Measurements from ENCODE around the gene MYO3A. TPM values are rescaled to one million over a fixed set of nuclear protein-coding genes. Genes with fewer than 3 reads are reported as not detected.

MYO3A gene
- polyA plus RNA-seq, 2 donors, result 0.95 to 1.2 TPM

DNA sequence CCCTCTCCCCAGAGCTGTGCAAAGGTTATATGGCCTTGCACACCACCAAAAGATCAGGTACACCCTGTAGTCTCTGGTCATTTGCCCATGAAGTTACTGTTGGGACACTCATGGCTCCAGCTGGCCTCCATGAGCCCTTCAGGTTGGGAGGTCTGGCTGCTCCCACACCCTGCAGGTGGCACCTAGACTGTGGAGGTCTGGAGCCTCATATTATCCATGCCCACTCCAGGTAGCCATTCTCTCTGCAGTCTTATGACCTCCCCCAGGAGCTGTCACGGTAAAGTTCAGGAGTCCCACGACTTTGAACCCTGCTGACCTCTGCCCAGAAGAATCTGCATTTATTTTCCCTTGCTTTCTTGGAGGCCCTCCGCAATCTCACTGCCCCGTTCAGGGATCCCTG is 243.3 kb downstream of the MYO3A start:
- Histone ChIP-seq H3K4me3 (ENCODE audit: low read depth in 1 of 2, low read length in 2 of 2) (no peak overlapping the region), H3K9me3 (ENCODE audit: control insufficient read depth in 2 of 2, insufficient read depth in 1 of 2, low read depth in 1 of 2, low read length in 1 of 2) (no peaks in the 10 kb centered on the region), H3K4me1 (ENCODE audit: control insufficient read depth in 2 of 2, insufficient read depth in 2 of 2, low read length in 1 of 2) (no peaks in the 10 kb centered on the region), H3K27ac (ENCODE audit: low read depth in 2 of 2, low read length in 1 of 2) (no peak overlapping the region), H3K27me3 (ENCODE audit: control insufficient read depth in 1 of 2, insufficient read depth in 2 of 2, low read length in 2 of 2) (peaks cover 0 to 3% of the 10 kb centered on the region in 2 donors), H3K36me3 (ENCODE audit: control insufficient read depth in 2 of 2, insufficient read depth in 2 of 2, low read length in 1 of 2) (no peaks in the 10 kb centered on the region)
- WGBS, 2 donors, result 75 to 82% methylated on average over 4 of the region's 4 CpGs

DNA sequence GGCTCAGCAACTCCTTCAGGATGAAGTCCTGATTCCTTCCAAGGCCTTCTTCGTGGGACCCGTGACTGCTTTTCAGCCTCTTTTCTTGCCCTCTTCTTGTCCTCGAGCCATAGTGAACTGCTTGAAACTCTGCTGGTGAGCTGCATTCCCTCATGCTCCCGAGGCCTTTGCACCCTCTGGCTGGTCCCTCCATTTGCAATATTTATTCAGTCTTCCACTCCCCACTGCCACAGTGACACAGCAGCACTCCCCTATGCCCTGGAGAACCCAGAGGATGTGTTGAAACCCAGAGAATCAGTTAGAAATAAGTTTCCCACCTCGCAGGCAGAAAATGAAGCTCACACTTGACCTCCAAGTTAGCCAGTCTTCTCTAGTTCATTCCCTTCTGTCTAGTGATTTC is 260.2 kb downstream of the MYO3A start:
- H3K4me3 ChIP-seq (ENCODE audit: low read depth in 1 of 2, low read length in 2 of 2), result no peak overlapping the region
- no peak overlapping the region for H3K27ac ChIP-seq (ENCODE audit: low read depth in 2 of 2, low read length in 1 of 2)
- H3K27me3 ChIP-seq (ENCODE audit: control insufficient read depth in 1 of 2, insufficient read depth in 2 of 2, low read length in 2 of 2), result no peaks in the 10 kb centered on the region
- H3K36me3 ChIP-seq (ENCODE audit: control insufficient read depth in 2 of 2, insufficient read depth in 2 of 2, low read length in 1 of 2), result no peaks in the 10 kb centered on the region
- H3K9me3 ChIP-seq (ENCODE audit: control insufficient read depth in 2 of 2, insufficient read depth in 1 of 2, low read depth in 1 of 2, low read length in 1 of 2), result no peaks in the 10 kb centered on the region
- WGBS, 2 donors, result 60 to 80% methylated on average over 5 of the region's 5 CpGs
- no peaks in the 10 kb centered on the region for H3K4me1 ChIP-seq (ENCODE audit: control insufficient read depth in 2 of 2, insufficient read depth in 2 of 2, low read length in 1 of 2)

DNA sequence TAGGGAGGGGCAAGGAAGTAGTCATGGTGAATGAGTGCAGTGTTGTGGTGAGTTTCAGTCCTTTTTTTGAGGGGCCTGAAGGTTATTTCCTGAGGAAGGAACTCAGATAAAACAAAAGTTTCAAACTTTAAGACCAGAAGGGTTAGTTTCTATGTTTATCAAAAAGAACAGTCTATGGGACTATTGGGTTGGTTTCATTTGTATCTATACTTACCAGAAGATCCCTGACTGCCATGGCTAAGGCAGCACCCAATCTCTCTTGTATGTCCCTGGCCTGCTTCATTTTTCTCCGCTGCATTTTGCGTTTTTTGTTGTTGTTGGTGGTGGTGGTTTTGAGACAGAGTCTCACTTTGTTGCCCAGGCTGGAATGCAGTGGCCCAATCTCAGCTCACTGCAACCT is 263.2 kb downstream of the MYO3A start:
- WGBS, 2 donors, result 86 to 89% methylated on average over 2 of the region's 2 CpGs
- Histone ChIP-seq H3K27me3 (ENCODE audit: control insufficient read depth in 1 of 2, insufficient read depth in 2 of 2, low read length in 2 of 2) (no peaks in the 10 kb centered on the region), H3K9me3 (ENCODE audit: control insufficient read depth in 2 of 2, insufficient read depth in 1 of 2, low read depth in 1 of 2, low read length in 1 of 2) (no peaks in the 10 kb centered on the region), H3K27ac (ENCODE audit: low read depth in 2 of 2, low read length in 1 of 2) (peak overlapping the region in 1 of 2 donors; percentile 18), H3K36me3 (ENCODE audit: control insufficient read depth in 2 of 2, insufficient read depth in 2 of 2, low read length in 1 of 2) (no peaks in the 10 kb centered on the region), H3K4me1 (ENCODE audit: control insufficient read depth in 2 of 2, insufficient read depth in 2 of 2, low read length in 1 of 2) (no peaks in the 10 kb centered on the region), H3K4me3 (ENCODE audit: low read depth in 1 of 2, low read length in 2 of 2) (no peak overlapping the region)

DNA sequence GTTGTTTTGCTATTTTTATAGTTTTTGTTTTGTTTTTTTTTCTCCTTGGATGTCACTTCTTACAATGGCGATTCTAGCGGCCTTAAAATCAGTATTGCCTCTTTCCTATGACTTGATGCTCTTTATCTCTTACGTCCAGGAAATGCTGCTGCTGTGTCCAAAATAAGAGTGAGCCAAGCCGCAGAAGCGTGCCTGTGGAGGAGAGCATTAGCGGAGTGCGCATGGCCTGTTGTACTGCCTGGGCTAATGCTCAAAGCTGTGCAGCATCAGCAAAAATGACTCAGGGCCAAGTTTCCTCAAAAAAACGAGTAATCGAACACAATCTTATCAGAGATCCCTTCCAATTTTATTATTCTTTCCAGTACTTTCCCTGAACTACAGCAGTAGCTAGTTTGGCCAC is 264.1 kb downstream of the MYO3A start:
- 86 to 89% methylated on average over 9 of the region's 9 CpGs for WGBS, 2 donors
- Histone ChIP-seq H3K27ac (ENCODE audit: low read depth in 2 of 2, low read length in 1 of 2) (no peak overlapping the region), H3K9me3 (ENCODE audit: control insufficient read depth in 2 of 2, insufficient read depth in 1 of 2, low read depth in 1 of 2, low read length in 1 of 2) (no peaks in the 10 kb centered on the region)

DNA sequence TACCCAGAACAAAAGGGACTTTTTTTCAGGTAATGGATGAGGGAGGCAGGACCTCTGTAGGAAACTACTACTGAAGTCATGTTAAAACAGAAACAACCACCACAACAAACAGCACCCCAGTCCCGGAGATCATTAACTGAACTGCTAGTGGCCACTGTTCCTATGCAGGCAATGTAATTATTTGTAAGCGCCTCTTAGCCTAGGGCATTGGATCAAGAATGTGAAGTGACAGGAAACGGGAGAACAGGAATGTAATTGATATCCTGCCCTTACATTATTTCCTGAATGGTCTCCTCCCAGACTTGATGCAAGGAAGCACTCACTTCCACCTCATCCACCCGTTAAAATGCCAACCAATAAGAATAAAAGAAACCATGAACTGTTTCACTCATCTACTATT is 265.8 kb downstream of the MYO3A start:
- H3K27me3 ChIP-seq (ENCODE audit: control insufficient read depth in 1 of 2, insufficient read depth in 2 of 2, low read length in 2 of 2), result no peaks in the 10 kb centered on the region
- H3K36me3 ChIP-seq (ENCODE audit: control insufficient read depth in 2 of 2, insufficient read depth in 2 of 2, low read length in 1 of 2), result no peaks in the 10 kb centered on the region
- no peak overlapping the region for H3K4me3 ChIP-seq (ENCODE audit: low read depth in 1 of 2, low read length in 2 of 2)
- no peaks in the 10 kb centered on the region for H3K9me3 ChIP-seq (ENCODE audit: control insufficient read depth in 2 of 2, insufficient read depth in 1 of 2, low read depth in 1 of 2, low read length in 1 of 2)
- H3K27ac ChIP-seq (ENCODE audit: low read depth in 2 of 2, low read length in 1 of 2), result peak overlapping the region in 1 of 2 donors; percentile 21
- WGBS, 2 donors, result 54 to 58% methylated on average over 4 of the region's 4 CpGs
- no peaks in the 10 kb centered on the region for H3K4me1 ChIP-seq (ENCODE audit: control insufficient read depth in 2 of 2, insufficient read depth in 2 of 2, low read length in 1 of 2)

More for the DNA sequence above, 264.1 kb downstream of the MYO3A start:
- H3K4me3 ChIP-seq (ENCODE audit: low read depth in 1 of 2, low read length in 2 of 2), result no peak overlapping the region
- H3K4me1 ChIP-seq (ENCODE audit: control insufficient read depth in 2 of 2, insufficient read depth in 2 of 2, low read length in 1 of 2), result no peaks in the 10 kb centered on the region
- H3K36me3 ChIP-seq (ENCODE audit: control insufficient read depth in 2 of 2, insufficient read depth in 2 of 2, low read length in 1 of 2), result no peaks in the 10 kb centered on the region
- no peaks in the 10 kb centered on the region for H3K27me3 ChIP-seq (ENCODE audit: control insufficient read depth in 1 of 2, insufficient read depth in 2 of 2, low read length in 2 of 2)

DNA sequence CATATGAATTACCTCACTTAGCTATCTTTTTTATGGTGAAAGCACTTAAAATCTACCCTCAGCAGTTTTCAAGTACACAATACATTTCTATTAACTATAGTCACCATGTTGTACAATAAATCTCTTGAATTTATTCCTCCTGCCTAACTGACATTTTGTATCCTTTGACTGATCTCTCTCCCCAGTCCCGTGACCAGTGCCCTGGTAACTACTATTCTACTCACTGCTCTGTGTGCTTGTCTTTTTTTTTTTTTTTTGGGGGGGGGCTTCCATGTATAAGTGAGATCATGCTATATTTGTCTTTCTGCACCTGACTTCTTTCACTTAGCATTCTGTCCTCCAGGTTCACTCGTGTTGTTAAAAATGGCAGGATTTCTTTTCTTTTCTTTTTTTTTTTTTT is 271.2 kb downstream of the MYO3A start:
- no peaks in the 10 kb centered on the region for H3K9me3 ChIP-seq (ENCODE audit: control insufficient read depth in 2 of 2, insufficient read depth in 1 of 2, low read depth in 1 of 2, low read length in 1 of 2)
- no peaks in the 10 kb centered on the region for H3K27me3 ChIP-seq (ENCODE audit: control insufficient read depth in 1 of 2, insufficient read depth in 2 of 2, low read length in 2 of 2)
- no peak overlapping the region for H3K4me3 ChIP-seq (ENCODE audit: low read depth in 1 of 2, low read length in 2 of 2)
- H3K4me1 ChIP-seq (ENCODE audit: control insufficient read depth in 2 of 2, insufficient read depth in 2 of 2, low read length in 1 of 2), result no peaks in the 10 kb centered on the region
- no peak overlapping the region for H3K27ac ChIP-seq (ENCODE audit: low read depth in 2 of 2, low read length in 1 of 2)
- H3K36me3 ChIP-seq (ENCODE audit: control insufficient read depth in 2 of 2, insufficient read depth in 2 of 2, low read length in 1 of 2), result no peaks in the 10 kb centered on the region
- 71 to 72% methylated on average over 2 of the region's 2 CpGs for WGBS, 2 donors

DNA sequence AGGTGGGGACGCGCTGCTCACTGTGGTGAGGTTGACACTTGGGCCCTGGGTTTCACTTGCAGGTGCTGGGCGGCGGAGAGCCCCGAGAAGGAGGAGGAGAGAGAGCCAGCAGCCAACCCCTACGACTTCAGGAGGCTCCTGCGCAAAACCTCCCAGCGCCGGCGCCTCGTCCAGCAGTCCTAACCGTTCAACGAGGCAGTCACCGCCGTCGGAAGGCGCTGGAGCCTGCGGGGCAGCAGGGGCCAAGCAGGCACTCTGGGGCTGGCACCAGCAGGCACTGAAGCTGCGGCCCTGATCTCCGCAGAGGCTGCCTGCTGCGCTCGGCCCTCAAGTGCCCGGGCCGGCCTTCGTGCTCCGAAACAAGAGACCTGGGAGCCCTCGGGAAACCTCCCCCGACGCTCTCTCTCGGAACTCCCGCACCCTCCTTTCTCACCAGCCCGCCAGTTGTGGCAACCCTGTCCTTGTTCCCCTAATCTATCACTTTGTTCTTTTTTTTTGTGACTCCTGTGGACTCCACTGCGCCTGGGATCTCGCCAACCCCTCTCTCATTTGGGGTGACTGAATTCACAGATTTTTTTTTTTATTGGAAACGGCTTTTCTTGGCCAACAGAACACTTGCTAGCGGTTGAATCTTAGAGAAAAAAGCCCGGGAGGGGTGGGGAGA is 277.9 kb downstream of the MYO3A start:
- WGBS, 2 donors, result 9 to 11% methylated on average over 36 to 37 of the region's 37 CpGs
- Histone ChIP-seq H3K9me3 (ENCODE audit: control insufficient read depth in 2 of 2, insufficient read depth in 1 of 2, low read depth in 1 of 2, low read length in 1 of 2) (peaks cover 0 to 2% of the 10 kb centered on the region in 2 donors), H3K4me3 (ENCODE audit: low read depth in 1 of 2, low read length in 2 of 2) (no peak overlapping the region), H3K27me3 (ENCODE audit: control insufficient read depth in 1 of 2, insufficient read depth in 2 of 2, low read length in 2 of 2) (peaks cover 10 to 30% of the 10 kb centered on the region in 2 donors), H3K36me3 (ENCODE audit: control insufficient read depth in 2 of 2, insufficient read depth in 2 of 2, low read length in 1 of 2) (no peaks in the 10 kb centered on the region), H3K27ac (ENCODE audit: low read depth in 2 of 2, low read length in 1 of 2) (no peak overlapping the region), H3K4me1 (ENCODE audit: control insufficient read depth in 2 of 2, insufficient read depth in 2 of 2, low read length in 1 of 2) (peaks cover 3 to 6% of the 10 kb centered on the region in 2 donors)

DNA sequence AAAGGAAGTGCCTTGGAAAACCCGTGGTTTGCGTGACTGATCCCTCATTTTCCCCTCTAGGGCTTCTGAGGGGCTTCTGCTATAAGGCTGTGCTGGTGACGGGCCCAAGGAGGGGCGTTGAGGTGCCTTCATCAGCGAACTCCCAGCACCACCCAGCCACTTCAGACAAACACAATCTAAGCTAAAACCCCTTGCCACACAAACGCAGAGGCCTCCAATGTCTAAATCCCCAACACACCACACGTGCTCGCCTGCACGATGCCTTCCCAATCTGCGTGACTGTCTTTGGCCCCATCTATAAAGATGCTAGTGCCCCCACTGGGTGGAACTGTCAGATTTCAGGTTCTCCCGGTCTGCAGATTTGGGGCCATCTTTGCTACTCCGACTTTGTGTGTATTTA is 278.5 kb downstream of the MYO3A start:
- H3K36me3 ChIP-seq (ENCODE audit: control insufficient read depth in 2 of 2, insufficient read depth in 2 of 2, low read length in 1 of 2), result no peaks in the 10 kb centered on the region
- WGBS, 2 donors, result 9 to 12% methylated on average over 12 of the region's 12 CpGs
- peaks cover 4 to 9% of the 10 kb centered on the region in 2 donors for H3K4me1 ChIP-seq (ENCODE audit: control insufficient read depth in 2 of 2, insufficient read depth in 2 of 2, low read length in 1 of 2)
- H3K27ac ChIP-seq (ENCODE audit: low read depth in 2 of 2, low read length in 1 of 2), result no peak overlapping the region
- H3K9me3 ChIP-seq (ENCODE audit: control insufficient read depth in 2 of 2, insufficient read depth in 1 of 2, low read depth in 1 of 2, low read length in 1 of 2), result peaks cover 0 to 2% of the 10 kb centered on the region in 2 donors
- peaks cover 10 to 32% of the 10 kb centered on the region in 2 donors for H3K27me3 ChIP-seq (ENCODE audit: control insufficient read depth in 1 of 2, insufficient read depth in 2 of 2, low read length in 2 of 2)
- no peak overlapping the region for H3K4me3 ChIP-seq (ENCODE audit: low read depth in 1 of 2, low read length in 2 of 2)

DNA sequence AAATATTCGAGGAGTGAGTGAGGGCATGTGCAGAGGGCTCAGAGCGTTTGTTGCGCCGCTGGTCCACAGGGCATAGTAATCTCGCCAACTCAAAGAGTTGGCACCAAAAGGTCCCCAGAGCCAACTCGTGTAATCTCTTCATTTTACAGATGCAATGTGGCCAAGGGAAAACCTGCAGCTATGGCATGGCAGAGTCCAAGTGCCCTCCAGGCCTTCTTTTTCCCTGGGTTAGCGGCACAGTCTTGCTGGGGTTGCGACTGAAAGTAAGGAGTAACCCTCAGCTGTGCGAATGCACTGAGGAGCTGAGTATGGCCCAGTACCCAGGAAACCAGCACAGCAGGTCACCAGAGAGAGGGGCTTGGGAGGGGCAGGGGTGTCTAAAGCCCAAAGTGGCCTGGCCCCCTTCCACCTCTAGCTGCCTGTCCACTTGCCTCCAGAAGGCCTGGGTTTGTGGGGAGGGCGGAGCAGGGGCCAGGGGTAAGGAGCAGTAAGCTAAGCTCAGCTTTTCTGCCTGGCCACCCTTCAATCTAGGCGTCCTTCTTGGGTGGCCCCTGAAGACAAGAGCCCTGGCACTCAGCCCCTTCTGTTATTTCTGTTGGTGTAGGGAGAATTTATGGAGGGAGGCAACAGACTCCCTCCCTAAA is 279.2 kb downstream of the MYO3A start:
- 18 to 24% methylated on average over 11 of the region's 11 CpGs for WGBS, 2 donors
- Histone ChIP-seq H3K4me3 (ENCODE audit: low read depth in 1 of 2, low read length in 2 of 2) (no peak overlapping the region), H3K36me3 (ENCODE audit: control insufficient read depth in 2 of 2, insufficient read depth in 2 of 2, low read length in 1 of 2) (no peaks in the 10 kb centered on the region), H3K27me3 (ENCODE audit: control insufficient read depth in 1 of 2, insufficient read depth in 2 of 2, low read length in 2 of 2) (peaks cover 12 to 39% of the 10 kb centered on the region in 2 donors), H3K9me3 (ENCODE audit: control insufficient read depth in 2 of 2, insufficient read depth in 1 of 2, low read depth in 1 of 2, low read length in 1 of 2) (peaks cover 0 to 2% of the 10 kb centered on the region in 2 donors), H3K27ac (ENCODE audit: low read depth in 2 of 2, low read length in 1 of 2) (no peak overlapping the region), H3K4me1 (ENCODE audit: control insufficient read depth in 2 of 2, insufficient read depth in 2 of 2, low read length in 1 of 2) (peaks cover 8 to 15% of the 10 kb centered on the region in 2 donors)

DNA sequence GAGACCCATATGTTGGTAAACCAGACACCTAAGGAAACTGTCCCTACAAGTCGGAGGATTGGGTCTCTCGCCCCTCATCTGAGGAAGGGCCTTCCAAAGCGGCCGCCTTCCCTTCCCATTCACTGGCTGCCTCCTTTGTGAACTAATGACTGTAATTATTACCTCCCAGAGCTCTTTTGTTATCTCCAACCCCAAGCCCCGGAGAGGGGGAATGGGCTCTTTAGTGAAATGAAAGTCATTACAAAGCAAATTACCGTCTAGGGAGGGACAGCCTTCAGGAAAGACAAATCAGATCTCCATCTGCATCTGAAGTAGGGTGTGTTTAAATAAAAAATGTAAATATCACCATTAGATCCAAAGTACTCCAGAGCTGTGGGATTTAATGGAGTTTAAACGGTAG is 280.0 kb downstream of the MYO3A start:
- no peaks in the 10 kb centered on the region for H3K36me3 ChIP-seq (ENCODE audit: control insufficient read depth in 2 of 2, insufficient read depth in 2 of 2, low read length in 1 of 2)
- H3K4me3 ChIP-seq (ENCODE audit: low read depth in 1 of 2, low read length in 2 of 2), result no peak overlapping the region
- H3K27me3 ChIP-seq (ENCODE audit: control insufficient read depth in 1 of 2, insufficient read depth in 2 of 2, low read length in 2 of 2), result peaks cover 12 to 43% of the 10 kb centered on the region in 2 donors
- H3K4me1 ChIP-seq (ENCODE audit: control insufficient read depth in 2 of 2, insufficient read depth in 2 of 2, low read length in 1 of 2), result peaks cover 8 to 15% of the 10 kb centered on the region in 2 donors
- no peak overlapping the region for H3K27ac ChIP-seq (ENCODE audit: low read depth in 2 of 2, low read length in 1 of 2)
- peaks cover 0 to 2% of the 10 kb centered on the region in 2 donors for H3K9me3 ChIP-seq (ENCODE audit: control insufficient read depth in 2 of 2, insufficient read depth in 1 of 2, low read depth in 1 of 2, low read length in 1 of 2)
- 15 to 16% methylated on average over 7 of the region's 7 CpGs for WGBS, 2 donors
